ENCODE results near the gene LRP1. TPM values are rescaled to one million over a fixed set of nuclear protein-coding genes. Genes with fewer than 3 reads are reported as not detected.

The LRP1 gene
- total RNA-seq, 1 donor from 2014 or later: 448 TPM

GRCh38 chr12:57213763-57214397 is 85.6 kb downstream of the LRP1 start:
- H3K27me3 Mint-ChIP-seq (ENCODE audit: low read depth): no peaks in the 10 kb centered on the region
- H3K4me3 Mint-ChIP-seq (ENCODE audit: unreplicated experiment): peak overlapping the region; percentile 41
- peaks cover 7% of the 10 kb centered on the region for H3K36me3 Mint-ChIP-seq (ENCODE audit: low read depth)
- H3K4me1 Mint-ChIP-seq (ENCODE audit: low read depth): peaks cover 69% of the 10 kb centered on the region
- no peak for DNase-seq (ENCODE audit: low spot score)
- H3K9me3 Mint-ChIP-seq (ENCODE audit: low read depth): no peaks in the 10 kb centered on the region
- no peak for TF ChIP-seq CTCF (IDR thresholded peaks at IDR 0.05)
- peak overlapping the region; percentile 92 for H3K27ac Mint-ChIP-seq (ENCODE audit: unreplicated experiment)

- TF ChIP-seq CTCF (IDR thresholded peaks at IDR 0.05): peak; percentile 84
- Mint-ChIP-seq H3K27ac (ENCODE audit: unreplicated experiment) (peak overlapping the region; percentile 92), H3K4me3 (ENCODE audit: unreplicated experiment) (peak overlapping the region; percentile 32), H3K27me3 (ENCODE audit: low read depth) (no peaks in the 10 kb centered on the region), H3K36me3 (ENCODE audit: low read depth) (peaks cover 4% of the 10 kb centered on the region), H3K4me1 (ENCODE audit: low read depth) (peaks cover 74% of the 10 kb centered on the region), H3K9me3 (ENCODE audit: low read depth) (no peaks in the 10 kb centered on the region)
- DNase-seq (ENCODE audit: low spot score): no peak
These were observed 86.1 kb downstream of the LRP1 start for GRCh38 chr12:57214398-57214781.

GRCh38 chr12:57215065-57215464 is 86.8 kb downstream of the LRP1 start:
- DNase-seq (ENCODE audit: low spot score): no peak
- Mint-ChIP-seq H3K4me1 (ENCODE audit: low read depth) (peaks cover 79% of the 10 kb centered on the region), H3K9me3 (ENCODE audit: low read depth) (no peaks in the 10 kb centered on the region), H3K4me3 (ENCODE audit: unreplicated experiment) (peak overlapping the region; percentile 69), H3K36me3 (ENCODE audit: low read depth) (peaks cover 3% of the 10 kb centered on the region), H3K27me3 (ENCODE audit: low read depth) (no peaks in the 10 kb centered on the region), H3K27ac (ENCODE audit: unreplicated experiment) (peak overlapping the region; percentile 52)
- no peak for TF ChIP-seq CTCF (IDR thresholded peaks at IDR 0.05)

GRCh38 chr12:57215668-57216013 is 87.4 kb downstream of the LRP1 start:
- TF ChIP-seq CTCF (IDR thresholded peaks at IDR 0.05): no peak
- peaks cover under 1% of the 10 kb centered on the region for H3K36me3 Mint-ChIP-seq (ENCODE audit: low read depth)
- H3K27me3 Mint-ChIP-seq (ENCODE audit: low read depth): no peaks in the 10 kb centered on the region
- DNase-seq (ENCODE audit: low spot score): no peak
- no peaks in the 10 kb centered on the region for H3K9me3 Mint-ChIP-seq (ENCODE audit: low read depth)
- H3K4me3 Mint-ChIP-seq (ENCODE audit: unreplicated experiment): peak overlapping the region; percentile 69
- H3K27ac Mint-ChIP-seq (ENCODE audit: unreplicated experiment): peak overlapping the region; percentile 52
- peaks cover 79% of the 10 kb centered on the region for H3K4me1 Mint-ChIP-seq (ENCODE audit: low read depth)

GRCh38 chr12:57216014-57216911 is 88.0 kb downstream of the LRP1 start, which contains the start of gene NXPH4:
Gene NXPH4 (plus strand): TSS chr12:57216794. CDS start chr12:57216970, 176 bp downstream.
- peak; percentile 41 for TF ChIP-seq CTCF (IDR thresholded peaks at IDR 0.05)
- Mint-ChIP-seq H3K4me3 (ENCODE audit: unreplicated experiment) (peak within 1 kb of the TSS; percentile 89), H3K27me3 (ENCODE audit: low read depth) (no peaks in the 10 kb centered on the region), H3K4me1 (ENCODE audit: low read depth) (peaks cover 83% of the 10 kb centered on the region), H3K36me3 (ENCODE audit: low read depth) (no peaks in the 10 kb centered on the region), H3K27ac (ENCODE audit: unreplicated experiment) (peak within 1 kb of the TSS; percentile 60), H3K9me3 (ENCODE audit: low read depth) (no peaks in the 10 kb centered on the region)
- no peak for DNase-seq (ENCODE audit: low spot score)

Measured in chondrocyte (in vitro differentiated cells).